Activated T-helper 17 cell treated with anti-CD3 and anti-CD28 coated beads, Interleukin-2, amount 50 U/mL, for 72 hours (primary cell): ENCODE measurements around the gene GRB7. TPM values are rescaled to one million over a fixed set of nuclear protein-coding genes. Genes with fewer than 3 reads are reported as not detected.
A peak's percentile ranks its signal among the peaks of the same experiment; 100 is the strongest.

Source experiments
- ATAC-seq: fragments of 150-1000 bp; cut with Tn5 transposase; replicated peaks from 2 replicates; pipeline ENCODE4 v1.10.0; 2021; ENCODE audit warnings: mild to moderate bottlenecking, moderate library complexity
- H3K27ac Mint-ChIP-seq: one replicate; pipeline ENCODE4 v1.8.0; 2022; ENCODE audit warnings: mixed read lengths
- H3K27me3 Mint-ChIP-seq: one replicate; pipeline ENCODE4 v1.8.0; 2022; ENCODE audit warnings: mixed read lengths
- H3K36me3 Mint-ChIP-seq: one replicate; pipeline ENCODE4 v1.8.0; 2022; ENCODE audit warnings: low read depth, mild to moderate bottlenecking, mixed read lengths
- H3K4me1 Mint-ChIP-seq: one replicate; pipeline ENCODE4 v1.8.0; 2022; ENCODE audit warnings: mixed read lengths
- H3K4me3 Mint-ChIP-seq: one replicate; pipeline ENCODE4 v1.8.0; 2022; ENCODE audit warnings: mild to moderate bottlenecking, mixed read lengths
- H3K9me3 Mint-ChIP-seq: one replicate; pipeline ENCODE4 v1.8.0; 2022; ENCODE audit warnings: mixed read lengths
- total RNA-seq, 2 donors: library from RNA; stranded (reverse); gene quantifications; one replicate each; pipeline ENCODE4 v1.2.3, GENCODE V29; 2022

The GRB7 gene
- total RNA-seq, 2 donors from 2014 or later: 0.40 TPM; not detected in 1

GRCh38 chr17:39735882-39736281 is 1.9 kb upstream of the GRB7 start:
- H3K27me3 Mint-ChIP-seq: peaks cover 11% of the 10 kb centered on the region
- no peaks in the 10 kb centered on the region for H3K36me3 Mint-ChIP-seq
- ATAC-seq: no peak
- no peaks in the 10 kb centered on the region for H3K9me3 Mint-ChIP-seq
- peaks cover 5% of the 10 kb centered on the region for H3K4me1 Mint-ChIP-seq
- H3K27ac Mint-ChIP-seq: no peak overlapping the region
- no peak overlapping the region for H3K4me3 Mint-ChIP-seq

- H3K36me3 Mint-ChIP-seq: no peaks in the 10 kb centered on the region
Observed at GRCh38 chr17:39736319-39737165, 1.2 kb upstream of the GRB7 start.

GRCh38 chr17:39737206-39737759 is 455 bp upstream of the GRB7 start:
- H3K27ac Mint-ChIP-seq: no peak overlapping the region
- ATAC-seq: no peak

More at GRCh38 chr17:39736319-39737165, 1.2 kb upstream of the GRB7 start:
- Mint-ChIP-seq H3K9me3 (no peaks in the 10 kb centered on the region), H3K27ac (no peak overlapping the region), H3K4me1 (peaks cover 5% of the 10 kb centered on the region), H3K27me3 (peaks cover 11% of the 10 kb centered on the region), H3K4me3 (no peak overlapping the region)
- no peak for ATAC-seq

GRCh38 chr17:39738568-39738901 is 797 bp downstream of the GRB7 start:
- H3K36me3 Mint-ChIP-seq: no peaks in the 10 kb centered on the region
- H3K9me3 Mint-ChIP-seq: no peaks in the 10 kb centered on the region
- peaks cover 11% of the 10 kb centered on the region for H3K27me3 Mint-ChIP-seq
- peak overlapping the region; percentile 52 for H3K4me3 Mint-ChIP-seq
- no peak overlapping the region for H3K27ac Mint-ChIP-seq
- ATAC-seq: peak; percentile 93
- H3K4me1 Mint-ChIP-seq: peaks cover 5% of the 10 kb centered on the region

More at GRCh38 chr17:39737206-39737759, 455 bp upstream of the GRB7 start:
- Mint-ChIP-seq H3K36me3 (no peaks in the 10 kb centered on the region), H3K27me3 (peaks cover 11% of the 10 kb centered on the region), H3K4me1 (peaks cover 5% of the 10 kb centered on the region), H3K4me3 (no peak overlapping the region), H3K9me3 (no peaks in the 10 kb centered on the region)

- H3K4me3 Mint-ChIP-seq: peak overlapping the region; percentile 52
- H3K4me1 Mint-ChIP-seq: peaks cover 5% of the 10 kb centered on the region
- H3K9me3 Mint-ChIP-seq: no peaks in the 10 kb centered on the region
- no peaks in the 10 kb centered on the region for H3K36me3 Mint-ChIP-seq
- no peak for ATAC-seq
- H3K27me3 Mint-ChIP-seq: peaks cover 11% of the 10 kb centered on the region
- H3K27ac Mint-ChIP-seq: no peak overlapping the region
Observed at GRCh38 chr17:39738983-39739884, 1.5 kb downstream of the GRB7 start.

- Mint-ChIP-seq H3K36me3 (no peaks in the 10 kb centered on the region), H3K27ac (no peak overlapping the region), H3K4me1 (peaks cover 5% of the 10 kb centered on the region), H3K9me3 (no peaks in the 10 kb centered on the region), H3K4me3 (no peak overlapping the region), H3K27me3 (peaks cover 11% of the 10 kb centered on the region)
- ATAC-seq: no peak
Observed at GRCh38 chr17:39739885-39740356, 2.2 kb downstream of the GRB7 start.

- Mint-ChIP-seq H3K4me3 (no peak overlapping the region), H3K9me3 (no peaks in the 10 kb centered on the region), H3K36me3 (no peaks in the 10 kb centered on the region), H3K4me1 (peaks cover 5% of the 10 kb centered on the region), H3K27ac (peak overlapping the region; percentile 28), H3K27me3 (peaks cover 11% of the 10 kb centered on the region)
- ATAC-seq: peak; percentile 11
Observed at GRCh38 chr17:39740357-39741111, 2.8 kb downstream of the GRB7 start.

- peaks cover 6% of the 10 kb centered on the region for H3K27me3 Mint-ChIP-seq
- no peaks in the 10 kb centered on the region for H3K9me3 Mint-ChIP-seq
- ATAC-seq: no peak
- no peak overlapping the region for H3K27ac Mint-ChIP-seq
- H3K36me3 Mint-ChIP-seq: no peaks in the 10 kb centered on the region
- peaks cover 5% of the 10 kb centered on the region for H3K4me1 Mint-ChIP-seq
- no peak overlapping the region for H3K4me3 Mint-ChIP-seq
Observed at GRCh38 chr17:39742126-39742855, 4.6 kb downstream of the GRB7 start.

- no peak for ATAC-seq
- Mint-ChIP-seq H3K27ac (no peak overlapping the region), H3K36me3 (no peaks in the 10 kb centered on the region), H3K4me1 (peaks cover 5% of the 10 kb centered on the region), H3K27me3 (peaks cover 6% of the 10 kb centered on the region), H3K9me3 (no peaks in the 10 kb centered on the region), H3K4me3 (no peak overlapping the region)
Observed at GRCh38 chr17:39742856-39743436, 5.2 kb downstream of the GRB7 start.

GRCh38 chr17:39744075-39744835 is 6.5 kb downstream of the GRB7 start:
- Mint-ChIP-seq H3K4me1 (no peaks in the 10 kb centered on the region), H3K36me3 (no peaks in the 10 kb centered on the region), H3K27ac (no peak overlapping the region), H3K9me3 (no peaks in the 10 kb centered on the region), H3K27me3 (no peaks in the 10 kb centered on the region), H3K4me3 (no peak overlapping the region)
- ATAC-seq: no peak

GRCh38 chr17:39744836-39745215 is 7.1 kb downstream of the GRB7 start:
- Mint-ChIP-seq H3K4me1 (no peaks in the 10 kb centered on the region), H3K27ac (no peak overlapping the region), H3K9me3 (no peaks in the 10 kb centered on the region), H3K4me3 (no peak overlapping the region), H3K36me3 (no peaks in the 10 kb centered on the region), H3K27me3 (no peaks in the 10 kb centered on the region)
- ATAC-seq: no peak

GRCh38 chr17:39745335-39746144 is 7.8 kb downstream of the GRB7 start:
- Mint-ChIP-seq H3K9me3 (no peaks in the 10 kb centered on the region), H3K36me3 (no peaks in the 10 kb centered on the region), H3K27me3 (no peaks in the 10 kb centered on the region), H3K4me1 (no peaks in the 10 kb centered on the region), H3K4me3 (no peak overlapping the region), H3K27ac (no peak overlapping the region)
- ATAC-seq: no peak
